ENCODE results near the gene NEK9.
A peak's percentile ranks its signal among the peaks of the same experiment; 100 is the strongest.

The NEK9 gene

DNA sequence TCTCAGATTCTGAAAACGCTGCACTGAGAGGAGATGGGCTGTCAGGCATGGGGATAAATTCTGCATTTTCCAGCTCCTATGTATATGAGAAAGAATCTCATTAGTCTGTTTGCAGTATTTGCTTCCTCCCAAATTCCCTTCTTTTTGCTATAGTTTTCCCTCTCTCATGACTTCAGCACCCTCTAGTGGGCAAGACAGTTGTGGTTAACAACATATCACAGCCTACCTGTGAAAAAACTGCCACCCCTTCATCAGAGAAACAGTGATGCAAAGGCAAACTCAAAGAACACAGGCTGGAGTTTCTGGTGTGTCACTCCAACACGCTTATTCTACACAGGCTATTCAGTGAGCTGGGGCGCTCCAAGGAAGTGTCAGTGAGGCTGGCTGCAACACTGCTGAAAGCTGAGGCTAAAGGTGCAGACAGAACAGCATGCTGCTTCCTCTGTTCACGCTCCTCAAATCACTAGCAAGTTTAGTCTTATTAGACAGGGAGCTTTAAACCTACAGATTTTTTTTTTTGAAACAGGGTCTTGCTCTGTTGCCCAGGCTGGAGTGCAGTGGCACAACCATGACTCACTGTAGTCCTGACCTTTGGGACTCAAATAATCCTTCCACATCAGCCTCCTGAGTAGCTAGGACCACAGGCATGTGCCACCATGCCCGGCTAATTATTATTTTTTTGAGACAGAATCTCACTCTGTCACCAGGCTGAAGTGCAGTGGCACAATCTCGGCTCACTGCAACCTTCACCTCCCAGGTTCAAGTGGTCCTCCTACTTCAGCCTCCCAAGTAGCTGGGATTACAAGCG lies 38.1 kb downstream of the NEK9 start:
- no peak overlapping the region for H3K14ac ChIP-seq (ENCODE audit: low read length)
- WGBS (ENCODE audit: extremely low coverage, insufficient coverage, insufficient read length) = no CpG with 5 or more reads among the region's 7 CpGs
- H4K12ac ChIP-seq (ENCODE audit: low read depth, low read length) = no peak overlapping the region
- H2BK5ac ChIP-seq (ENCODE audit: low read depth, low read length, poor library complexity) = no peak overlapping the region
- H3K9me3 ChIP-seq (ENCODE audit: insufficient read depth, low read depth, low read length) = no peaks in the 10 kb centered on the region
- H4K8ac ChIP-seq (ENCODE audit: low read depth, low read length) = no peak overlapping the region
- H3K27me3 ChIP-seq (ENCODE audit: insufficient read depth, low read length) = no peaks in the 10 kb centered on the region
- H3K36me3 ChIP-seq (ENCODE audit: control insufficient read depth in 1 of 2, insufficient read depth in 2 of 2, low read length in 2 of 2) = peaks cover 20 to 22% of the 10 kb centered on the region in 2 experiments
- no peaks in the 10 kb centered on the region for H3K4me1 ChIP-seq (ENCODE audit: control insufficient read depth in 1 of 2, insufficient read depth in 2 of 2, low read length in 2 of 2)
- no peak overlapping the region for H2AFZ ChIP-seq (ENCODE audit: insufficient read depth, low read length, poor library complexity)
- H4K91ac ChIP-seq (ENCODE audit: low read depth, low read length) = no peak overlapping the region
- H2BK12ac ChIP-seq (ENCODE audit: low read length) = no peak overlapping the region
- H3K27ac ChIP-seq (ENCODE audit: low read depth, low read length) = no peak overlapping the region
- DNase-seq = peak; percentile 51 to 82
- H3K4me3 ChIP-seq (ENCODE audit: low read depth, low read length) = no peak overlapping the region
- no peak overlapping the region for H3K18ac ChIP-seq (ENCODE audit: low read length)
- no peaks in the 10 kb centered on the region for H3K79me1 ChIP-seq (ENCODE audit: low read length)
- H3K79me2 ChIP-seq (ENCODE audit: control insufficient read depth, insufficient read depth, low read length, poor library complexity) = no peaks in the 10 kb centered on the region
- H2BK120ac ChIP-seq (ENCODE audit: insufficient read depth, low read length, poor library complexity) = no peak overlapping the region
- no peak overlapping the region for H3K4me2 ChIP-seq (ENCODE audit: low read length)
- H3K23ac ChIP-seq (ENCODE audit: low read length) = no peak overlapping the region
- H3K9ac ChIP-seq (ENCODE audit: low read length) = no peak overlapping the region
- H2AK5ac ChIP-seq (ENCODE audit: low read length) = no peak overlapping the region
- H3K4ac ChIP-seq (ENCODE audit: low read depth, low read length) = no peak overlapping the region

DNA sequence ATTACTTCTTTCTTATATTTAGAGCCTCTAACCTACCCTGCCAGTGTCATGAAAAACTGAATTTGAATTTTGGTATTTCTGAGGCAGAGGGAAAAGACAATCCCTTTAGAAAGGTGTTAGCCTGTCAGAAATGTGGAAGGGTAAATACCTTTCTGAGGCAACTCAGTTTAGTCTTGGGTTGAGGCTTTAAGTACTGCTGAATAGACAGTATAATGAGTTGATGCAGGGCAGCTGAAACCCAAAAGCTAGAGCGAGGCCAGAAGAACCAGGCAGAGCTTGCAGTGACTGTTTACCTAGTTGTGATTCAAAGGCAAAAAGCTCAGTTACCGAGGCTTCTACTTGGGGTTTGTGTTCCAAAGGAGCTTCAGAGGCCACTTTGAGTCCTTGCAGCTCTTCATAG lies 38.7 kb downstream of the NEK9 start:
- Histone ChIP-seq H3K27me3 (ENCODE audit: insufficient read depth, low read length) (no peaks in the 10 kb centered on the region), H2BK5ac (ENCODE audit: low read depth, low read length, poor library complexity) (no peak overlapping the region), H3K4me1 (ENCODE audit: control insufficient read depth in 1 of 2, insufficient read depth in 2 of 2, low read length in 2 of 2) (no peaks in the 10 kb centered on the region), H2BK12ac (ENCODE audit: low read length) (no peak overlapping the region), H4K8ac (ENCODE audit: low read depth, low read length) (no peak overlapping the region), H3K4me2 (ENCODE audit: low read length) (no peak overlapping the region), H2BK120ac (ENCODE audit: insufficient read depth, low read length, poor library complexity) (no peak overlapping the region), H3K79me1 (ENCODE audit: low read length) (no peaks in the 10 kb centered on the region), H3K23ac (ENCODE audit: low read length) (no peak overlapping the region), H3K27ac (ENCODE audit: low read depth, low read length) (no peak overlapping the region), H3K36me3 (ENCODE audit: control insufficient read depth in 1 of 2, insufficient read depth in 2 of 2, low read length in 2 of 2) (peaks cover 24% of the 10 kb centered on the region in 2 experiments), H3K18ac (ENCODE audit: low read length) (no peak overlapping the region), H3K14ac (ENCODE audit: low read length) (no peak overlapping the region), H2AFZ (ENCODE audit: insufficient read depth, low read length, poor library complexity) (no peak overlapping the region), H3K4ac (ENCODE audit: low read depth, low read length) (no peak overlapping the region), H3K4me3 (ENCODE audit: low read depth, low read length) (no peak overlapping the region), H4K12ac (ENCODE audit: low read depth, low read length) (no peak overlapping the region), H2AK5ac (ENCODE audit: low read length) (no peak overlapping the region), H4K91ac (ENCODE audit: low read depth, low read length) (no peak overlapping the region), H3K9ac (ENCODE audit: low read length) (no peak overlapping the region), H3K9me3 (ENCODE audit: insufficient read depth, low read depth, low read length) (no peaks in the 10 kb centered on the region), H3K79me2 (ENCODE audit: control insufficient read depth, insufficient read depth, low read length, poor library complexity) (no peaks in the 10 kb centered on the region)
- WGBS (ENCODE audit: extremely low coverage, insufficient coverage, insufficient read length) = no CpG with 5 or more reads among the region's 2 CpGs
- no peak for DNase-seq

DNA sequence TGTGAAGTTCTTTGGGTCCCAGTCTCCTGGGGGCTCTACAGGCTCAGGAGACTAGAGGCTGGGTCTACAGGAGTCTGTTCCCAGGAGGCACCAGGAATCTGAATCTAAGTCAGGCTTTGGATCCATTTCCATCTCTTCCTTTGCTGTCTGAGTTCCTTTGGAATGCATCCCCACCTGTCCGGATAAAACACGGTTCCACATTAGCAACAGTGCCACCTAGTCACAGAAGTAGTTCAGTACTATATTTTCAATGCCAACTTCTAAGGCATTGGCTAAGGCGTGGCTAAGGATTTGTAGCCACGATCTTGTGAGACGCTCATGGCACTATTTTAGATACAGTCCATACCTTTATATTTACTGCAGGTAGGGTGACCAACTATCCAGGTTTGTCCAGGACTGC lies 42.3 kb downstream of the NEK9 start:
- Histone ChIP-seq H3K4me3 (ENCODE audit: low read depth, low read length) (no peak overlapping the region), H2BK5ac (ENCODE audit: low read depth, low read length, poor library complexity) (no peak overlapping the region), H3K79me1 (ENCODE audit: low read length) (no peaks in the 10 kb centered on the region), H3K36me3 (ENCODE audit: control insufficient read depth in 1 of 2, insufficient read depth in 2 of 2, low read length in 2 of 2) (peaks cover 23 to 24% of the 10 kb centered on the region in 2 experiments), H3K9me3 (ENCODE audit: insufficient read depth, low read depth, low read length) (no peaks in the 10 kb centered on the region), H2AK5ac (ENCODE audit: low read length) (no peak overlapping the region), H4K91ac (ENCODE audit: low read depth, low read length) (no peak overlapping the region), H2BK120ac (ENCODE audit: insufficient read depth, low read length, poor library complexity) (no peak overlapping the region), H4K8ac (ENCODE audit: low read depth, low read length) (no peak overlapping the region), H3K27ac (ENCODE audit: low read depth, low read length) (no peak overlapping the region), H3K9ac (ENCODE audit: low read length) (no peak overlapping the region), H3K23ac (ENCODE audit: low read length) (no peak overlapping the region), H3K4me2 (ENCODE audit: low read length) (no peak overlapping the region), H3K79me2 (ENCODE audit: control insufficient read depth, insufficient read depth, low read length, poor library complexity) (no peaks in the 10 kb centered on the region), H3K18ac (ENCODE audit: low read length) (no peak overlapping the region), H3K14ac (ENCODE audit: low read length) (no peak overlapping the region), H3K27me3 (ENCODE audit: insufficient read depth, low read length) (no peaks in the 10 kb centered on the region), H3K4me1 (ENCODE audit: control insufficient read depth in 1 of 2, insufficient read depth in 2 of 2, low read length in 2 of 2) (no peaks in the 10 kb centered on the region), H2BK12ac (ENCODE audit: low read length) (no peak overlapping the region), H2AFZ (ENCODE audit: insufficient read depth, low read length, poor library complexity) (no peak overlapping the region), H4K12ac (ENCODE audit: low read depth, low read length) (no peak overlapping the region), H3K4ac (ENCODE audit: low read depth, low read length) (no peak overlapping the region)
- DNase-seq = peak in 1 of 2 donors; percentile 18
- WGBS (ENCODE audit: extremely low coverage, insufficient coverage, insufficient read length) = no CpG with 5 or more reads among the region's 5 CpGs

DNA sequence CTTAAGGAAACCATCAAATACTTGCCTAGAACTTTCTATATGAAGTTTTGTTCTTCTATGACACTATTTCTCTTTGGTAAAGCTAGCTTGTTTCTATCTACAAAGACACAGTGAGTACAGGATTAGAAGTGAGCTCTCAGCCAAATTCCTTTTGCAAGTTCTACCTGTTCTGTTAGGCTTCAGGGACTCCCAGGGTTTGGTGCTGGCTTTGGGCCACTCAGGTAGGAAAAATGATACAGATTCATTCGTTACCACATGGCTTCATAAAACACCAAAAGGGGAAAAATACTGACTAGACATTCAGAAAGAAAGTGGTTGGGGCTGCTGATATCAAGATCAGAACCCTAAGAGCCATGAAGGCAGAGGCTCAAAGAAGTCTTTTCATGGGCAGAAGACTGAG lies 43.6 kb downstream of the NEK9 start:
- Histone ChIP-seq H3K23ac (ENCODE audit: low read length) (no peak overlapping the region), H4K12ac (ENCODE audit: low read depth, low read length) (no peak overlapping the region), H3K14ac (ENCODE audit: low read length) (no peak overlapping the region), H3K4me1 (ENCODE audit: control insufficient read depth in 1 of 2, insufficient read depth in 2 of 2, low read length in 2 of 2) (no peaks in the 10 kb centered on the region), H2AFZ (ENCODE audit: insufficient read depth, low read length, poor library complexity) (no peak overlapping the region), H4K91ac (ENCODE audit: low read depth, low read length) (no peak overlapping the region), H3K79me2 (ENCODE audit: control insufficient read depth, insufficient read depth, low read length, poor library complexity) (no peaks in the 10 kb centered on the region), H3K79me1 (ENCODE audit: low read length) (no peaks in the 10 kb centered on the region), H3K36me3 (ENCODE audit: control insufficient read depth in 1 of 2, insufficient read depth in 2 of 2, low read length in 2 of 2) (peaks cover 22 to 24% of the 10 kb centered on the region in 2 experiments), H3K4ac (ENCODE audit: low read depth, low read length) (no peak overlapping the region), H3K27ac (ENCODE audit: low read depth, low read length) (no peak overlapping the region), H4K8ac (ENCODE audit: low read depth, low read length) (no peak overlapping the region), H3K4me2 (ENCODE audit: low read length) (no peak overlapping the region), H2AK5ac (ENCODE audit: low read length) (no peak overlapping the region), H3K9ac (ENCODE audit: low read length) (no peak overlapping the region), H3K9me3 (ENCODE audit: insufficient read depth, low read depth, low read length) (no peaks in the 10 kb centered on the region), H2BK5ac (ENCODE audit: low read depth, low read length, poor library complexity) (no peak overlapping the region), H3K4me3 (ENCODE audit: low read depth, low read length) (no peak overlapping the region), H3K18ac (ENCODE audit: low read length) (no peak overlapping the region), H2BK120ac (ENCODE audit: insufficient read depth, low read length, poor library complexity) (no peak overlapping the region), H2BK12ac (ENCODE audit: low read length) (no peak overlapping the region), H3K27me3 (ENCODE audit: insufficient read depth, low read length) (no peaks in the 10 kb centered on the region)
- no peak for DNase-seq
- WGBS (ENCODE audit: extremely low coverage, insufficient coverage, insufficient read length) = no CpG with 5 or more reads among the region's 1 CpG

Measured in trophoblast cell (in vitro differentiated cells and primary cell).